ENCODE data around the gene ERO1A. TPM values are rescaled to one million over a fixed set of nuclear protein-coding genes. Genes with fewer than 3 reads are reported as not detected.
A peak's percentile ranks its signal among the peaks of the same experiment; 100 is the strongest.

Gene ERO1A
- total RNA-seq, 1 donor from 2014 or later = 94.5 TPM

- DNase-seq (ENCODE audit: low read depth) = no peak
- TF ChIP-seq CTCF (IDR thresholded peaks at IDR 0.05; ENCODE audit: insufficient read depth, low read length, poor library complexity, severe bottlenecking) = no peak
- Histone ChIP-seq H3K36me3 (ENCODE audit: control insufficient read depth, insufficient read depth, low read length) (no peaks in the 10 kb centered on the region), H3K27me3 (ENCODE audit: control insufficient read depth, insufficient read depth, low read length) (no peaks in the 10 kb centered on the region), H3K4me3 (ENCODE audit: low read depth, low read length) (no peak overlapping the region)
Measured at GRCh38 chr14:52703664-52704063, 8.3 kb upstream of the ERO1A start.

GRCh38 chr14:52703225-52703624 lies 7.9 kb upstream of the ERO1A start:
- no peaks in the 10 kb centered on the region for H3K36me3 ChIP-seq (ENCODE audit: control insufficient read depth, insufficient read depth, low read length)
- peak; percentile 57 for DNase-seq (ENCODE audit: low read depth)
- H3K4me3 ChIP-seq (ENCODE audit: low read depth, low read length) = no peak overlapping the region

GRCh38 chr14:52701223-52701622 lies 5.9 kb upstream of the ERO1A start:
- DNase-seq (ENCODE audit: low read depth) = no peak
- no peak for TF ChIP-seq CTCF (IDR thresholded peaks at IDR 0.05; ENCODE audit: insufficient read depth, low read length, poor library complexity, severe bottlenecking)
- Histone ChIP-seq H3K27me3 (ENCODE audit: control insufficient read depth, insufficient read depth, low read length) (no peaks in the 10 kb centered on the region), H3K36me3 (ENCODE audit: control insufficient read depth, insufficient read depth, low read length) (no peaks in the 10 kb centered on the region), H3K4me3 (ENCODE audit: low read depth, low read length) (no peak overlapping the region)

More at GRCh38 chr14:52703225-52703624, 7.9 kb upstream of the ERO1A start:
- TF ChIP-seq CTCF (IDR thresholded peaks at IDR 0.05; ENCODE audit: insufficient read depth, low read length, poor library complexity, severe bottlenecking) = no peak
- H3K27me3 ChIP-seq (ENCODE audit: control insufficient read depth, insufficient read depth, low read length) = no peaks in the 10 kb centered on the region

DNA sequence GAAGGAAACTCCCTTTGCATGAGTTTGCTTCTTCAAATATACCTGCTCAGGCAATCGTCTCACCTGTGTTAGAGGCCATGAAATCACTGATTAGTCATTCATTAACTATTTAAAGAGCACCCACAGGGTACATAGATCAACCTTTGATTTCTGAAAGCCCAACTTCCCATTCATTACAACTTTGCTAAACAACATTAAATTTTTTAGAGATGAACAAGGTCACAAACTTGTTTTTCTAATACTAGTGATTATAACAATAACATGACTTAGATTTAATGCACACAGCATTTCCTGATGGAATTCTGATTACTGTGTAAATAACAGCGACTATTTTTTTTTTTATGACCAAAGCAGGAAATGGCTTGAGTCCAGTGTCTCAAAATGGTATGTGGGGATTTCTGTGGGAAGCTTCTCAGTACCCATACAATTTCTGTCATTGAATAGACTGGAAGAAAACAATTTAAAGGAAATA lies 5.4 kb upstream of the ERO1A start:
- no peak overlapping the region for H3K4me3 ChIP-seq (ENCODE audit: low read depth, low read length)
- no peak for TF ChIP-seq CTCF (IDR thresholded peaks at IDR 0.05; ENCODE audit: insufficient read depth, low read length, poor library complexity, severe bottlenecking)
- DNase-seq (ENCODE audit: low read depth) = peak; percentile 7
- H3K36me3 ChIP-seq (ENCODE audit: control insufficient read depth, insufficient read depth, low read length) = no peaks in the 10 kb centered on the region
- no peaks in the 10 kb centered on the region for H3K27me3 ChIP-seq (ENCODE audit: control insufficient read depth, insufficient read depth, low read length)

DNA sequence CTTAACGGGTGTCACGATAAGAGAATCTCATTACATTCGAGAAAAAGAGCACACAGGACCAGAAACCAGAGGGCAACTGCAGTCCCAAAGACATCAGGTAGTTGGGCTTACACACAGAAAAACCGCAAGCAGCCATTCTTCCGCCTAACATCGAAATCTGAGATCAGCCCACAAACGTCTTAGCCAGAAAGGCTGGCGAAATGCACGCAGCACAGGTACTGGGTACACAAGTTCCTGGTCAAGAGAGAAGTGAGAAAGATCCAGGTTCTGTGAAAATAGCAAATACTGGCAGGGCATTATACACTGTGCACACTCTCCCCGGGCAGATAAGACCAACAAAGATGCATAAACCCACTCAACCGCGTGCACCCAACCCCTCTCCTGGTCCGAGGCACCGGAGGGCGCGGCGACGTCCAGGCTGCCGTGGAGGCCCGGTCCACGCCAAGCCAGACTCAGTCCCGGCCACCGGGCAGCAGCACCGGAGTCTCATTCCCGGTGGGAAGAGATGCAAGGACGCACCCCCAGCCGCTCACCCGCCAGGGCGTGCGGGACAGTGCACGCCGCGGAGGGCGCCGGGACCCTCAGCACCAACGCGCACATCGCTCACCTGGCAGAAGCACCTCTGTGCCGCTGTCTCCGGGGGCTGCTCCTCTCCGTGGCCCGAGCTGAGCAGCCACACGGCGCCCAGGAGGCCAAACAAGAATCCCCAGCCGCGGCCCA lies 437 bp downstream of the ERO1A start:
- TF ChIP-seq CTCF (IDR thresholded peaks at IDR 0.05; ENCODE audit: insufficient read depth, low read length, poor library complexity, severe bottlenecking) = no peak
- peak overlapping the region; percentile 98 for H3K4me3 ChIP-seq (ENCODE audit: low read depth, low read length)
- no peaks in the 10 kb centered on the region for H3K27me3 ChIP-seq (ENCODE audit: control insufficient read depth, insufficient read depth, low read length)
- no peaks in the 10 kb centered on the region for H3K36me3 ChIP-seq (ENCODE audit: control insufficient read depth, insufficient read depth, low read length)
- DNase-seq (ENCODE audit: low read depth) = peak; percentile 32

GRCh38 chr14:52693532-52693931 lies 1.8 kb downstream of the ERO1A start:
- Histone ChIP-seq H3K27me3 (ENCODE audit: control insufficient read depth, insufficient read depth, low read length) (no peaks in the 10 kb centered on the region), H3K36me3 (ENCODE audit: control insufficient read depth, insufficient read depth, low read length) (no peaks in the 10 kb centered on the region), H3K4me3 (ENCODE audit: low read depth, low read length) (no peak overlapping the region)
- TF ChIP-seq CTCF (IDR thresholded peaks at IDR 0.05; ENCODE audit: insufficient read depth, low read length, poor library complexity, severe bottlenecking) = no peak
- no peak for DNase-seq (ENCODE audit: low read depth)

Measured in kidney epithelial cell (primary cell).